Panc1 (cell line): ENCODE data around the gene CDK19. TPM values are rescaled to one million over a fixed set of nuclear protein-coding genes. Genes with fewer than 3 reads are reported as not detected.

Experiments
- ATAC-seq: fragments of 200-7000 bp; cut with Tn5 transposase; 2 replicates; pipeline ENCODE4 v1.9.1; 2020; ENCODE audit warnings: mild to moderate bottlenecking, moderate library complexity
- BruUV-seq: library from RNA; stranded (reverse); fragments of 400-500 nt; replicated peaks from 2 replicates; lab custom pipeline; 2021; lab: Mats Ljungman, UMichigan
- CTCF ChIA-PET: fragments of 300-600 bp; sonication (Branson Sonifier 250); formaldehyde crosslinking; loops from one replicate; lab custom pipeline; 2022; ENCODE audit warnings: antibody characterized with exemption; lab: Charles Lee
- POLR2A ChIA-PET: fragments of 300-600 bp; sonication (Branson Sonifier 250); formaldehyde crosslinking; loops from one replicate; lab custom pipeline; 2022; ENCODE audit warnings: antibody characterized with exemption; lab: Charles Lee
- DNase-seq: peaks from one replicate; pipeline ENCODE4 v3.0.0-alpha.2; 2010; ENCODE audit warnings: low read depth, low spot score
- H3K27ac ChIP-seq: 2 replicates; pipeline ENCODE4 v1.5.1; 2011; ENCODE audit warnings: mild to moderate bottlenecking, low read length, inconsistent platforms
- H3K27me3 ChIP-seq: fragments of 200-500 bp; sonication (Bioruptor generic); 2 replicates; pipeline ENCODE4 v1.6.0; 2014; ENCODE audit warnings: low read length, inconsistent platforms; ENCODE audit not compliant: control insufficient read depth, insufficient read depth
- H3K36me3 ChIP-seq: fragments of 200-500 bp; sonication (Bioruptor generic); 2 replicates; pipeline ENCODE4 v1.5.1; 2014; ENCODE audit warnings: inconsistent platforms, mild to moderate bottlenecking, low read length, moderate library complexity; ENCODE audit not compliant: control insufficient read depth, insufficient read depth
- H3K4me1 ChIP-seq: 2 replicates; pipeline ENCODE4 v1.5.1; 2011; ENCODE audit warnings: inconsistent platforms, mild to moderate bottlenecking, low read length, moderate library complexity; ENCODE audit not compliant: control insufficient read depth, insufficient read depth
- H3K4me3 ChIP-seq, 2 experiments: 2 replicates each; pipeline ENCODE4 v1.5.1; 2011 to 2012; ENCODE audit warnings: low read depth in 2 of 2, low read length in 2 of 2, mild to moderate bottlenecking in 2 of 2, inconsistent platforms in 1 of 2, moderate library complexity in 1 of 2
- H3K9me3 ChIP-seq: fragments of 200-500 bp; sonication (Bioruptor generic); 2 replicates; pipeline ENCODE4 v1.5.1; 2014; ENCODE audit warnings: low read depth, mild to moderate bottlenecking, inconsistent platforms, low read length, moderate library complexity; ENCODE audit not compliant: control insufficient read depth, insufficient read depth
- POLR2AphosphoS5 ChIP-seq: IDR thresholded peaks from 2 replicates; pipeline ENCODE4 v1.6.1; 2012; ENCODE audit warnings: mild to moderate bottlenecking, low read depth, low read length, moderate library complexity
- SIN3A ChIP-seq: IDR thresholded peaks from 2 replicates; pipeline ENCODE4 v1.6.1; 2012; ENCODE audit warnings: low read depth, mild to moderate bottlenecking, low read length, moderate library complexity, borderline replicate concordance; ENCODE audit not compliant: insufficient read depth
- TCF7L2 ChIP-seq: IDR thresholded peaks from 2 replicates; pipeline ENCODE4 v1.6.1; 2011; ENCODE audit warnings: mild to moderate bottlenecking, low read depth, low read length, inconsistent platforms
- in situ Hi-C: cut with HindIII; loops from 2 replicates; pipeline ENCODE4 v1.10.0; 2016; ENCODE audit warnings: low sequenced_read_pairs, low pct_unique_long_range_greater_than_20kb
- intact Hi-C: fragments of 100-400 bp; cut with micrococcal nuclease; formaldehyde crosslinking; loops from one replicate; pipeline ENCODE4 v1.10.0; 2022; ENCODE audit not compliant: unreplicated experiment
- total RNA-seq: library from RNA; stranded (reverse); gene quantifications from one replicate; pipeline ENCODE4 v1.2.1, GENCODE V29; 2021; ENCODE audit not compliant: unreplicated experiment
- TF ChIP-seq, protein P1 (sequence below): fragments of 450-650 bp; IDR thresholded peaks from 2 replicates; pipeline ENCODE4 v1.5.1; 2017; ENCODE audit warnings: mild to moderate bottlenecking
- TF ChIP-seq, protein P2 (sequence below), 2 experiments: IDR thresholded peaks; 2 replicates each; pipeline ENCODE4 v1.6.1; 2011 to 2012; ENCODE audit warnings: low read depth in 2 of 2, control low read depth in 1 of 2, low read length in 1 of 2, mild to moderate bottlenecking in 1 of 2, moderate library complexity in 1 of 2; ENCODE audit not compliant: insufficient read depth in 1 of 2

Gene CDK19
- total RNA-seq, 1 experiment from 2014 or later = 48.4 TPM

DNA sequence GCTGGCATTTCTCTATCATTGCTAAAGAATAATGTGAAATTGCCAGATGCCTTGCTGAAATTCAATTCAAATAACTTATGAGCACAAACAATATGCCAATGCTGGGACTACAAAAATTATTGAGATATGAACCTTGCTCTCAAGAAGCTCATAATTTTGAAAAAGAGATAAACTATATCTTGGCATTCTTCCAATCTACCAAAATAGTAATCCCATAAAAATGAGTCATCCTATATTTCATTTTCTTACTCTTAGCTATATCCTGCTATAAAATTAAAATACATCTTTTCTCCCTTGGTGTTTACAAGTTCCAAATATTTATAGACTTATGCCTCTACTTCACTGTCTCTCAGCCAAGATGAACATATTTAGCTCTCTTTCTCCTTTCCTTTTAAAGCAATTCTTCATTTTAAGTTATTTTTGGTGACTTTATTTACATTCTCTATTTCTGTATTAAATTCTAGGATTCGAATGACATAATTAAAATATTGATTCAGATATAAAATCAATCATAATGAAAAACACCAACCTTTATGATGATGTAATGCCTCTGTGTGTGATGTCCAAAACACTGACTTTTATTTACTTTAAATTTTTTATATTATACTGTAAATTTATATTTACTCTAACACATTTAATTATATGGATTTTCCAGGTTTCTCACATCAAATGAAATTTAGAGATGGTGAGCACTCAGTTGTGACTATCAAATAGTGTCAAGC, 152.6 kb downstream of the CDK19 start:
- peaks cover 10% of the 10 kb centered on the region; the same call in 1 of the 2 replicates for H3K9me3 ChIP-seq
- H3K36me3 ChIP-seq = no peaks in the 10 kb centered on the region
- H3K4me1 ChIP-seq = no peaks in the 10 kb centered on the region
- ATAC-seq (no peak), DNase-seq (no peak)
- POLR2A ChIA-PET = no interaction called here
- in situ Hi-C loops (no loop called here), intact Hi-C loops (no loop called here)
- TF ChIP-seq, protein P1, sequence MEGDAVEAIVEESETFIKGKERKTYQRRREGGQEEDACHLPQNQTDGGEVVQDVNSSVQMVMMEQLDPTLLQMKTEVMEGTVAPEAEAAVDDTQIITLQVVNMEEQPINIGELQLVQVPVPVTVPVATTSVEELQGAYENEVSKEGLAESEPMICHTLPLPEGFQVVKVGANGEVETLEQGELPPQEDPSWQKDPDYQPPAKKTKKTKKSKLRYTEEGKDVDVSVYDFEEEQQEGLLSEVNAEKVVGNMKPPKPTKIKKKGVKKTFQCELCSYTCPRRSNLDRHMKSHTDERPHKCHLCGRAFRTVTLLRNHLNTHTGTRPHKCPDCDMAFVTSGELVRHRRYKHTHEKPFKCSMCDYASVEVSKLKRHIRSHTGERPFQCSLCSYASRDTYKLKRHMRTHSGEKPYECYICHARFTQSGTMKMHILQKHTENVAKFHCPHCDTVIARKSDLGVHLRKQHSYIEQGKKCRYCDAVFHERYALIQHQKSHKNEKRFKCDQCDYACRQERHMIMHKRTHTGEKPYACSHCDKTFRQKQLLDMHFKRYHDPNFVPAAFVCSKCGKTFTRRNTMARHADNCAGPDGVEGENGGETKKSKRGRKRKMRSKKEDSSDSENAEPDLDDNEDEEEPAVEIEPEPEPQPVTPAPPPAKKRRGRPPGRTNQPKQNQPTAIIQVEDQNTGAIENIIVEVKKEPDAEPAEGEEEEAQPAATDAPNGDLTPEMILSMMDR = no peak
- TF ChIP-seq SIN3A (no peak), TCF7L2 (no peak), POLR2AphosphoS5 (no peak)
- TF ChIP-seq, protein P2, sequence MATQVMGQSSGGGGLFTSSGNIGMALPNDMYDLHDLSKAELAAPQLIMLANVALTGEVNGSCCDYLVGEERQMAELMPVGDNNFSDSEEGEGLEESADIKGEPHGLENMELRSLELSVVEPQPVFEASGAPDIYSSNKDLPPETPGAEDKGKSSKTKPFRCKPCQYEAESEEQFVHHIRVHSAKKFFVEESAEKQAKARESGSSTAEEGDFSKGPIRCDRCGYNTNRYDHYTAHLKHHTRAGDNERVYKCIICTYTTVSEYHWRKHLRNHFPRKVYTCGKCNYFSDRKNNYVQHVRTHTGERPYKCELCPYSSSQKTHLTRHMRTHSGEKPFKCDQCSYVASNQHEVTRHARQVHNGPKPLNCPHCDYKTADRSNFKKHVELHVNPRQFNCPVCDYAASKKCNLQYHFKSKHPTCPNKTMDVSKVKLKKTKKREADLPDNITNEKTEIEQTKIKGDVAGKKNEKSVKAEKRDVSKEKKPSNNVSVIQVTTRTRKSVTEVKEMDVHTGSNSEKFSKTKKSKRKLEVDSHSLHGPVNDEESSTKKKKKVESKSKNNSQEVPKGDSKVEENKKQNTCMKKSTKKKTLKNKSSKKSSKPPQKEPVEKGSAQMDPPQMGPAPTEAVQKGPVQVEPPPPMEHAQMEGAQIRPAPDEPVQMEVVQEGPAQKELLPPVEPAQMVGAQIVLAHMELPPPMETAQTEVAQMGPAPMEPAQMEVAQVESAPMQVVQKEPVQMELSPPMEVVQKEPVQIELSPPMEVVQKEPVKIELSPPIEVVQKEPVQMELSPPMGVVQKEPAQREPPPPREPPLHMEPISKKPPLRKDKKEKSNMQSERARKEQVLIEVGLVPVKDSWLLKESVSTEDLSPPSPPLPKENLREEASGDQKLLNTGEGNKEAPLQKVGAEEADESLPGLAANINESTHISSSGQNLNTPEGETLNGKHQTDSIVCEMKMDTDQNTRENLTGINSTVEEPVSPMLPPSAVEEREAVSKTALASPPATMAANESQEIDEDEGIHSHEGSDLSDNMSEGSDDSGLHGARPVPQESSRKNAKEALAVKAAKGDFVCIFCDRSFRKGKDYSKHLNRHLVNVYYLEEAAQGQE (IDR thresholded peaks at IDR 0.05; ENCODE audit: insufficient read depth in 1 of 2, low read depth in 2 of 2, low read length in 1 of 2) = no peak
- H3K27ac ChIP-seq = no peak overlapping the region
- H3K4me3 ChIP-seq = no peak overlapping the region
- no TSS peak for BruUV-seq
- H3K27me3 ChIP-seq = no peaks in the 10 kb centered on the region
- CTCF ChIA-PET = no interaction called here

DNA sequence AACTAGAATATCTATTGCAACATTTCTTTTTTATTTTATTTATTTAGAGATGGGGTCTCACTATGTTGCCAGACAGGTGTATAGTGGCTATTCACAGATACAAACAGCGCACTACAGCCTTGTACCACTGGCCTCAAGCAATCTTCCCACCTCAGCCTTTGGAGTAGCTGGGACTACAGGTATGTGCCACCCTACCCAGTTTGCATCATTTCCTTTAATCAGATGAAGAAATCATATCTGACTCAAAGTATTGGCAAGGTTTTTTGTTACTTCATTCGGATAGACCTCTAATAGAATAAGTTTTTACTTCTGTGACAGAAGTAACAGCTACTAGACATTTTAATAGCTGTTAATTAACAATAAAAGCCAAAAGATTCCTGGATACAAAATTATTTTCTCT, 153.9 kb downstream of the CDK19 start:
- TF ChIP-seq SIN3A (no peak), POLR2AphosphoS5 (no peak), TCF7L2 (no peak)
- TF ChIP-seq, protein P1 = no peak
- TF ChIP-seq, protein P2 (IDR thresholded peaks at IDR 0.05; ENCODE audit: insufficient read depth in 1 of 2, low read depth in 2 of 2, low read length in 1 of 2) = no peak
- Histone ChIP-seq H3K27ac (no peak overlapping the region), H3K36me3 (no peaks in the 10 kb centered on the region), H3K9me3 (peaks cover 10% of the 10 kb centered on the region; the same call in 1 of the 2 replicates), H3K4me3 (no peak overlapping the region), H3K4me1 (peaks cover 4% of the 10 kb centered on the region; the same call in 1 of the 2 replicates), H3K27me3 (no peaks in the 10 kb centered on the region)
- ATAC-seq = no peak
- BruUV-seq = no TSS peak
- intact Hi-C loops (no loop called here), in situ Hi-C loops (no loop called here)
- CTCF ChIA-PET = no interaction called here
- DNase-seq = no peak
- POLR2A ChIA-PET = no interaction called here
